Measurements from ENCODE around the gene CXCR4.
"Not testable (repeated sequence)": the region's sequence is repeated elsewhere in the genome, so short reads cannot be mapped to it uniquely, and the experiment has no call there.

CXCR4 gene

DNA sequence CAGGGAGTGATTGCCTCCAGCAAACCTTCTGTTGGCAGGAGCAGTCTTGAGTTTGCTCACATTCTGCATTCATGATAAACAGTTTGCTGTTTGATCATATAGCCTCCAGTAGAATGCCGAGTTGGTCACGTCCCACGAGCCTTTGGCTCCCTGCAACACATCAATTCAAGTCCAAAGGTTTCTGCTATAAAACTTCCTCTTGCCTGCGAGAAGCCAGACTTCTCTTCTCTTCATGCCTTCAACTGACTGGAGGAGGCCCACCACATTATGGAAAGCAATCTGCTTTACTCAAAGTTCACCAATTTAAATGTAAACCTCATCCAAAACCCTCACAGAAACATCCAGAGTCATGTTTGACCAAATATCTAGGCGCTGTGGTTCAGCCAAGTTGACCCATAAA, 40.8 kb downstream of the CXCR4 start:
- no peak for DNase-seq (ENCODE audit: low read depth in 2 of 3, low spot score in 1 of 3)

DNA sequence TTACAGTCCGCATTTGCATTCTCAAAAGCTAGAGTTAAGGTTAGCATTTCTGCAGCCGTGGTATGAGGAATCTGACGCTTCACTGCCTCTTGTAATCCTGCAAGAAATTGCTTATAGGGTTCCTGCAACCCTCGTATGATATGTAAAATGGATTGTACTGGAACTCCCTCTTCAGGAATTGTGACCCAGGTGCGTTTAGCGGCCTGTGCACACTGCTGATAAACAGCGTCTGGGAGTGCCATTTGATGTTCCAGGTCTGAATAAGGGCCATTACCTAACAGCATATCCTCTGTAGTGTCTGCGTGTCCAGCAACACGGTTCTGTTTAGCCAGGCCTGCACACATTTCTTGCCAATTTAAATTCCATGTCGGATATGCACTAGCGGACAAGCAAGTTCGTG, 42.5 kb downstream of the CXCR4 start:
- DNase-seq (ENCODE audit: low read depth in 2 of 3, low spot score in 1 of 3) = no peak

- no peak for DNase-seq (ENCODE audit: low read depth in 2 of 3, low spot score in 1 of 3)
Observed at GRCh38 chr2:136072621-136073020, 45.3 kb downstream of the CXCR4 start.

DNA sequence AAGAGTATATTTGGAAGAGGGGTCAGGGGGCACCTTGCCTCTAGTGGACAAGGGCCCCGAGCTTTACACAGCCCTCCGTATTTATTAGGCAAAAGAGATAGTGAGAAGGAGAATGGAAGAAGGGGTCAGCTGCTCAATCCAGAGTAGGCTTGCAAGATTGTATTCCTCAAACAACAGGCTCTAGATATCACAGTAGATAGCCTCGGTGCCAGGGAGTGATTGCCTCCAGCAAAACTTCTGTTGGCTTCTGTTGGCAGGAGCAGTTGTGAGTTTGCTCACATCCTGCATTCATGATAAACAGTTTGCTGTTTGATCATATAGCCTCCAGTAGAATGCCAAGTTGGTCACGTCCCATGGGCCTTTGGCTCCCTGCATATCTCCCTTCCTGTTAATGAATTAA, 46.1 kb downstream of the CXCR4 start:
- DNase-seq (ENCODE audit: low read depth in 2 of 3, low spot score in 1 of 3) = not testable (repeated sequence)

DNA sequence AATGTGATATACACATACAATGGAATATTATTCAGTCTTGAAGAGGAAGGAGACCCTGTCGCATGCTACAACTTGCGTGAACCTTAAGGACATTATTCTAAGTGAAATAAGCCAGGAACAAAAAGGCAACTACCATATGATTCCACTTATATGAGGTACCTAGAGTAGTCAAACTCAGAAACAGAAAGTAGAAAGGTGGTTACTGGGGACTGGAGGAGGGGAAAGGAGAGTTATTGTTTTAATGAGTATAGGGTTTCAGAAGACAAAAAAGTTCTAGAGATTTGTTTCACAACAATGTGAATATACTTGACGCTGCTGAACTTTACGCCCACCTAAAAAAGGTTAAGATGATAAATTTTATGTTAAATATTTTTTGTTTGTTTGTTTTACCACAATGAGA, 47.0 kb downstream of the CXCR4 start:
- no peak for DNase-seq (ENCODE audit: low read depth in 2 of 3, low spot score in 1 of 3)

GRCh38 chr2:136069773-136070172, 48.2 kb downstream of the CXCR4 start:
- DNase-seq (ENCODE audit: low read depth in 2 of 3, low spot score in 1 of 3) = no peak

DNA sequence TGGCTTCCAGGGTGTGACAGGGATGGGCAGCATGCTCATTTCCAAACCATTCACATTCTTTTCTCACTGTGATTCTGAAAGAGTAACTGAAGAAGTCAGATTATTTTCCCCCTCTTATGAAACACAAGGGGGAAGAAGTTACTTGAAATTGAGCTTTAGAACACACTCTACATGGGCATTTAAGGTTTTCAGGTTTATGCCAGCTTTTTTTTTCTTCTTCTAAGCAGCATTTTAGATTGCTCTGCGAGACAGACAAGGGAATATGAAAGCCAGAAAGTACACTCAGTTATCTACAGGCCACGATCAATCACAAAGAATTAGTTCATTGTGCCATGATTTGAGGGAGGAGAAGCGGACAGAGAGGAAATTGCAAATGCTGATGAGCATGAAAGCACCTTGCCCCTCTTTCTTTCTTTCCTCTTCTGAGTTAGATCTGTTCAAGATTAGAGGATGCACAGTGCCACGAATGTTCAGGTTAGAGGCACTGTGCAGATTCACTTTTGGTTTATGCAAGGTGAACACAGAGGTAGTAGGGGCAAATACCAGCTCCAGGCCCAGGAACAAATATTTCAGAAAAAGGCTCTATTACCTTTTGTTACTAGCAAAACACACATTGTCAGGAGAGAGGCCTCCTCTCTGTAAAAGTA, 49.2 kb downstream of the CXCR4 start:
- no peak for DNase-seq (ENCODE audit: low read depth in 2 of 3, low spot score in 1 of 3)

- no peak for DNase-seq (ENCODE audit: low read depth in 2 of 3, low spot score in 1 of 3)
Observed at GRCh38 chr2:136067897-136068580, 49.9 kb downstream of the CXCR4 start.

GRCh38 chr2:136067459-136067858, 50.5 kb downstream of the CXCR4 start:
- no peak for DNase-seq (ENCODE audit: low read depth in 2 of 3, low spot score in 1 of 3)

GRCh38 chr2:136065907-136066306, 52.0 kb downstream of the CXCR4 start:
- DNase-seq (ENCODE audit: low read depth in 2 of 3, low spot score in 1 of 3) = no peak

- no peak for DNase-seq (ENCODE audit: low read depth in 2 of 3, low spot score in 1 of 3)
Observed at GRCh38 chr2:136065384-136065783, 52.6 kb downstream of the CXCR4 start.
